AG09309 (cell line): ENCODE data around the gene JPH2.

Experiments used
- DNase-seq: peaks from one replicate; pipeline ENCODE4 v3.0.0-alpha.2; 2010; ENCODE audit warnings: low read depth
- H3K4me3 ChIP-seq: 2 replicates; pipeline ENCODE4 v1.5.1; 2011; ENCODE audit warnings: mild to moderate bottlenecking, low read depth, low read length, moderate library complexity; ENCODE audit not compliant: control insufficient read depth
- CTCF ChIP-seq: IDR thresholded peaks from 2 replicates; pipeline ENCODE4 v1.5.1; 2011; ENCODE audit warnings: mild to moderate bottlenecking, low read depth, low read length, inconsistent platforms; ENCODE audit not compliant: insufficient read depth, control insufficient read depth; ENCODE audit errors: missing control alignments

The JPH2 gene

GRCh38 chr20:44109951-44110361 lies 77.0 kb downstream of the JPH2 start:
- DNase-seq: no peak
- TF ChIP-seq CTCF: peak; percentile 30
- H3K4me3 ChIP-seq: no peak overlapping the region

- no peak for DNase-seq
- TF ChIP-seq CTCF: no peak
- no peak overlapping the region for H3K4me3 ChIP-seq
These were observed 80.4 kb downstream of the JPH2 start for GRCh38 chr20:44106615-44107014.

- DNase-seq: no peak
- no peak for TF ChIP-seq CTCF
- no peak overlapping the region for H3K4me3 ChIP-seq
These were observed 82.0 kb downstream of the JPH2 start for GRCh38 chr20:44104798-44105517.

- DNase-seq: no peak
- H3K4me3 ChIP-seq: no peak overlapping the region
- TF ChIP-seq CTCF: no peak
These were observed 84.4 kb downstream of the JPH2 start for GRCh38 chr20:44102582-44102981.

- no peak for TF ChIP-seq CTCF
These were observed 87.2 kb downstream of the JPH2 start for GRCh38 chr20:44099832-44100231.

GRCh38 chr20:44098657-44099056 lies 88.3 kb downstream of the JPH2 start:
- TF ChIP-seq CTCF: no peak
- DNase-seq: no peak
- no peak overlapping the region for H3K4me3 ChIP-seq

More at GRCh38 chr20:44099832-44100231, 87.2 kb downstream of the JPH2 start:
- no peak for DNase-seq
- no peak overlapping the region for H3K4me3 ChIP-seq
